Small intestine (tissue), 16 donors: Measurements from ENCODE around the gene EFHD2. TPM values are rescaled to one million over a fixed set of nuclear protein-coding genes. Genes with fewer than 3 reads are reported as not detected.

ENCODE experiments used
- DNase-seq, 2 donors: peaks; one replicate each; pipeline versions ENCODE4 v3.0.0 to v3.0.0-alpha.2; 2013
- FAIRE-seq: peaks from 2 replicates; lab custom pipeline; 2012; peaks lifted over from hg19 to GRCh38; lab: Jason Lieb, UNC
- H3K27ac ChIP-seq, 3 donors: one replicate each; pipeline ENCODE4 v1.5.1; 2013; ENCODE audit warnings: low read length in 2 of 3, mild to moderate bottlenecking in 2 of 3, control low read depth in 1 of 3, inconsistent platforms in 1 of 3, low read depth in 1 of 3, moderate library complexity in 1 of 3
- H3K27me3 ChIP-seq, 3 donors: one replicate each; pipeline ENCODE4 v1.6.1; 2013; ENCODE audit warnings: low read length in 3 of 3, inconsistent platforms in 1 of 3; ENCODE audit not compliant: control insufficient read depth in 3 of 3, insufficient read depth in 3 of 3
- H3K36me3 ChIP-seq, 3 donors: one replicate each; pipeline ENCODE4 v1.6.1; 2013; ENCODE audit warnings: low read length in 3 of 3, inconsistent platforms in 1 of 3, low read depth in 1 of 3, mild to moderate bottlenecking in 1 of 3, moderate library complexity in 1 of 3; ENCODE audit not compliant: control insufficient read depth in 3 of 3, insufficient read depth in 2 of 3
- H3K4me1 ChIP-seq, 3 donors: one replicate each; pipeline ENCODE4 v1.6.1; 2013; ENCODE audit warnings: low read length in 2 of 3, inconsistent platforms in 1 of 3, low read depth in 1 of 3, mild to moderate bottlenecking in 1 of 3, moderate library complexity in 1 of 3; ENCODE audit not compliant: control insufficient read depth in 3 of 3, insufficient read depth in 2 of 3
- H3K4me3 ChIP-seq, 3 donors: one replicate each; pipeline ENCODE4 v1.5.1; 2013; ENCODE audit warnings: low read length in 3 of 3, control low read depth in 1 of 3, inconsistent platforms in 1 of 3, low read depth in 1 of 3, mild to moderate bottlenecking in 1 of 3, moderate library complexity in 1 of 3
- H3K9me3 ChIP-seq, 2 donors: one replicate each; pipeline ENCODE4 v1.6.1; 2013; ENCODE audit warnings: low read depth in 1 of 2, low read length in 1 of 2; ENCODE audit not compliant: control insufficient read depth in 2 of 2, insufficient read depth in 1 of 2
- WGBS, 3 donors: extraction: QIAGEN DNeasy Blood & Tissue Kit; methylation state at CpG; one replicate each; pipeline ENCODE4 v1.1.7; 2013; 5-methylcytosine and 5-hydroxymethylcytosine counted together
- long read RNA-seq, 10 donors: transcript quantifications; one replicate each; lab custom pipeline, GENCODE V29; 2026
- polyA plus RNA-seq, 4 donors: library from polyadenylated mRNA; stranded (reverse) in 3 of 4; unstranded in 1 of 4; fragments of 200-250 nt in 3 of 4; fragments of 120-200 nt in 1 of 4; gene quantifications; one replicate each; pipeline versions ENCODE4 v1.2.1 to v1.2.3, GENCODE V29; 2013
- donor health status: healthy with polysubstance abuse.
- donor health status: control.
- donor health status: control.
- donor health status: Bipolar disorder and iron deficiency.
- donor health status: healthy.

The EFHD2 gene
- polyA plus RNA-seq, result 100 to 1,000 TPM in 3 of 4 donors, 10 to 100 TPM in 1; 61.1 to 149 (median 148) TPM
- long read RNA-seq, donor 1, result 0 reads
- long read RNA-seq, donor 2, transcript EFHD2-201 (4 exons, 2,419 nt), result major isoform, 25 of 25 reads
- long read RNA-seq, donor 2, partial matches to known transcripts, result 0 of 25 reads
- long read RNA-seq, donor 2, other reads (novel, unspliced or antisense), result 0 of 25 reads
- long read RNA-seq, donor 3, transcript EFHD2-201 (4 exons, 2,419 nt), result major isoform, 34 of 39 reads
- long read RNA-seq, donor 3, partial matches to known transcripts, result 5 of 39 reads
- long read RNA-seq, donor 3, other reads (novel, unspliced or antisense), result 0 of 39 reads
- long read RNA-seq, donor 4, result 0 reads
- long read RNA-seq, donor 5, transcript EFHD2-201 (4 exons, 2,419 nt), result major isoform, 10 of 17 reads
- long read RNA-seq, donor 5, partial matches to known transcripts, result 7 of 17 reads
- long read RNA-seq, donor 5, other reads (novel, unspliced or antisense), result 0 of 17 reads
- long read RNA-seq, donor 6, transcript EFHD2-201 (4 exons, 2,419 nt), result major isoform, 30 of 30 reads
- long read RNA-seq, donor 6, partial matches to known transcripts, result 0 of 30 reads
- long read RNA-seq, donor 6, other reads (novel, unspliced or antisense), result 0 of 30 reads
- long read RNA-seq, donor 7, result 0 reads
- long read RNA-seq, donor 8, partial matches to known transcripts, result 0 of 2 reads
- long read RNA-seq, donor 8, other reads (novel, unspliced or antisense), result 0 of 2 reads
- long read RNA-seq, donor 9, transcript EFHD2-201 (4 exons, 2,419 nt), result major isoform, 6 of 6 reads
- long read RNA-seq, donor 9, partial matches to known transcripts, result 0 of 6 reads
- long read RNA-seq, donor 9, other reads (novel, unspliced or antisense), result 0 of 6 reads
- long read RNA-seq, donor 10, transcript EFHD2-201 (4 exons, 2,419 nt), result major isoform, 39 of 45 reads
- long read RNA-seq, donor 10, partial matches to known transcripts, result 6 of 45 reads
- long read RNA-seq, donor 10, other reads (novel, unspliced or antisense), result 0 of 45 reads

DNA sequence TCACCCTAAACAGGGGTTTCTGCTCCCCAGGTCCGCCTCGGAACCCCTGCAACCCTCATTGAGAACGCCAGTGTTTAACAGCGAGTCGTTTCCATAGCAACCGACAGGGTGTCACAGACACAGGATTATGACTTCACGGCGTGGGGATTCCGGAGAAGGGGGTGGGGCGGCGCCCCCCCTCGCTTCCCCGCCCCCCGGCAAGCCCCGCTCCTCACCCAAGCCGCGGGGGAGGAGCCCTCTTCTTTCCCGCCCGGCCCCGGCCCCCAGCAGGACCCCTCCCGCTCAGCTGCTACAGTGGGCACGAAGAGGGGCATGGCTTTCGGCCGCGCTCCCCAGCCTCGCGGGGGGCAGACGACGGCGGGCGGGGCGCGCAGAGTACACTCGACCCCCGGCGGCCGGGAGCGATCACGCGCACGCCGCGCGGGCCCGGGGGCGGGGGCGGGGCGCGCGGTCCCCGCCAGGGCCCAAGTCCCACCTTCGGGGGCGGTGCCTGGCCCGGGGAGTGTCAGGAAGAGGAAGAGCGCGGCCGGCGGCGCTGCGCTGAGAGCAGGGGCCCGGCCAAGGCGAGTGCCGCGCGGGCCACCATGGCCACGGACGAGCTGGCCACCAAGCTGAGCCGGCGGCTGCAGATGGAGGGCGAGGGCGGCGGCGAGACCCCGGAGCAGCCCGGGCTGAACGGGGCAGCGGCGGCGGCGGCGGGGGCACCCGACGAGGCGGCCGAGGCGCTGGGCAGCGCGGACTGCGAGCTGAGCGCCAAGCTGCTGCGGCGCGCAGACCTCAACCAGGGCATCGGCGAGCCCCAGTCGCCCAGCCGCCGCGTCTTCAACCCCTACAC, at the start of gene EFHD2:
Gene EFHD2, plus strand, starts transcription at position 501 of the 835 bp plus-strand sequence. Its CDS starts 84 bp downstream, at position 585.
- peaks cover 0 to 6% (median 0%) of the 10 kb centered on the region in 3 donors for H3K27me3 ChIP-seq
- H3K36me3 ChIP-seq, result peaks cover 0 to 30% (median 0%) of the 10 kb centered on the region in 3 donors
- 0 to 1% (median 1%) methylated on average over 43 to 99 of the region's 99 CpGs for WGBS, 3 donors
- peak within 1 kb of the TSS; percentile 62 to 92 (median 90) for H3K27ac ChIP-seq
- no peaks in the 10 kb centered on the region for H3K9me3 ChIP-seq
- DNase-seq, result peak; percentile 87 to 94
- FAIRE-seq, result no peak
- H3K4me1 ChIP-seq, result peaks cover 0 to 17% (median 4%) of the 10 kb centered on the region in 3 donors
- peak within 1 kb of the TSS; percentile 93 to 99 (median 97) for H3K4me3 ChIP-seq

DNA sequence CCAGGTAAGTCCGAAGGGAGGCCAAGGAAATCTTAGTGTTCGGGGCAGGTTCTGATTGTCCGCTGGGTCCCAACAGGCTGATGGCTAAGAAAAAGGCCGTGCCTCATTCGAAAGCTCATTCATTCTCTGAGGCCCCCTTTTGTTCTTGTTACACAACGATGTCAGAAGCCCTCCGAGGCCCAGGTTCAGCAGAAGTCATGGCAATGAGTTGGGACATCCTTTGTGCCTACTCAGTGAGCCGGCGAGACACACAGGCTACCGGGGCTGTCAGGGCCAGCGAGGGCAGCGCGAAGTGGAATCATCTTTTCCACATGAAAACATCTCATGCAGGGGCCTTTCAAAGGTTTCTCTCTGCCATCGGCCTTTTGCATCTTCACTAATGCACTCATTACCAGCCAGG, 49.0 kb upstream of the EFHD2 start:
- Histone ChIP-seq H3K36me3 (no peaks in the 10 kb centered on the region), H3K27me3 (no peaks in the 10 kb centered on the region), H3K4me3 (no peak overlapping the region), H3K27ac (no peak overlapping the region), H3K9me3 (no peaks in the 10 kb centered on the region), H3K4me1 (peaks cover 0 to 34% (median 7%) of the 10 kb centered on the region in 3 donors)
- DNase-seq (peak in 1 of 2 donors; percentile 47), FAIRE-seq (no peak)
- 92 to 93% (median 92%) methylated on average over 14 of the region's 14 CpGs for WGBS, 3 donors

DNA sequence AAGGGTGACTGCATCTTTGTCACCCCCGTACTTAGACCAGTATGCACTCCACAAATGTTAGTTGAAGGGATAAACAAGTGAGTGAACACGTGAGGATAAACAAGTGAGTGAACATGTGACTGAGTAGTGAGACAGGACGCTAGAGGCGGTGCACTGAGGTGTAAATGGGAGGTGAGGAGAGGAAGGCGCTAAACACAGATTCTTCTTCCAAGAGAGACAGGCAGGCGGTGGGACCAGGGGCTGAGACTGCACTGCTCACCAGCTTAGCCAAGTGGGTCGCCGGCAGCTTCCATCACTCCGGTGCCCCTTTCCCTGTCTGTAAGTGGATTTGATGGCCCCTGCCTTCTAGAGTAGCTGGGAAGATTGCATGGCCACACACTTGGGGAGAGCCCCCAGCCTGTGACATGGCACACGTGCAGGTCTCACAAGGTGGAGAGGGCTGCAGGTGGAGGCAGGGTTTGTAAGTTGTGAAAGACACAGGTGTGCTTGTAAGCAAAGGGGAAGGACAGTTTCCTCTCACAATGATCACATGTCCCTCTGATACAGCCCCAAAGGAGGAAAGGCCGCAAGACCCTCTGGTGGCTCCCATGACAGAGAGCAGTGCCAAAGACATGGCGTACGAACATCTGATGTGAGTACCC, 47.5 kb upstream of the EFHD2 start:
- H3K4me1 ChIP-seq, result peaks cover 0 to 37% (median 10%) of the 10 kb centered on the region in 3 donors
- H3K9me3 ChIP-seq, result no peaks in the 10 kb centered on the region
- no peaks in the 10 kb centered on the region for H3K27me3 ChIP-seq
- H3K4me3 ChIP-seq, result no peak overlapping the region
- no peak for DNase-seq
- H3K36me3 ChIP-seq, result no peaks in the 10 kb centered on the region
- no peak overlapping the region for H3K27ac ChIP-seq
- no peak for FAIRE-seq
- 89 to 93% (median 92%) methylated on average over 13 of the region's 13 CpGs for WGBS, 3 donors

DNA sequence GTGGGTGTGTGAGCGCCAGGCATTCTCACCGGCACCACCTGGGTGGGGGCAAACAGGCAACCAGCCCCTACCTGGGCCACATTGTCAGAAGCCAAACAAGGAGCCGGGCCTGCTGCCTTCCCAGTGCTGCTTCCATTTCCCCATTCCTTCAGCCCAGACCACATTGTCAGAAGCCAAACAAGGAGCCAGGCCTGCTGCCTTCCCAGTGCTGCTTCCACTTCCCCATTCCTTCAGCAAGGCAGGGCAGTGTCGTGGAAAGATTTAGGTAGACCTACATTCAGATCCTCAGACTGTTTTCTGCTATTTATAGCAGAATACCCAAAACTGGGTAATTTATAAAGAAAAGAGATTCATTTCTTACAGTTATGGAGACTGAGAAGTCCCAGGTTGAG, 47.0 kb upstream of the EFHD2 start:
- DNase-seq (no peak), FAIRE-seq (no peak)
- no peak overlapping the region for H3K4me3 ChIP-seq
- H3K4me1 ChIP-seq, result peaks cover 3 to 34% (median 10%) of the 10 kb centered on the region in 3 donors
- no peaks in the 10 kb centered on the region for H3K9me3 ChIP-seq
- no peaks in the 10 kb centered on the region for H3K27me3 ChIP-seq
- H3K27ac ChIP-seq, result no peak overlapping the region
- WGBS, 3 donors, result 85 to 91% (median 89%) methylated on average over 4 of the region's 4 CpGs
- no peaks in the 10 kb centered on the region for H3K36me3 ChIP-seq

DNA sequence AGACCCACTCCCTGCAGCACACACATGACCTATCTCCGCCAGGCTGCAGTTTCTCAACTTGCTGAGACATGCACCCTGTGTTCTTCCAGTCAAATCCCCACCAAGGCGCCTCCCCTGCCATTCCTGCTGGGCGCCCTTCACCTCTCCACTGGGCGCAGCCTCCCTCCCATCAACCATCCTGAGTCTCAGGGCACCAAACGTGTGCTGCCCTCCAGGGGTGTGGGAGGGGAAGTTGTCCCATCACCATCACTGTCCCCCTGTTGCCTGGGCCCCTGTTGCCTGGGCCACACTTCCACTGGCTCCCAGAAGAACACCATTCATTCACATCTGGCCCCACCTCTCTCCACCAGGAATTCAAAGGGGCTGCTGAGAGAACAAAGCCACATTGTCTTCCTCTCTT, 44.9 kb upstream of the EFHD2 start:
- Histone ChIP-seq H3K27me3 (no peaks in the 10 kb centered on the region), H3K27ac (no peak overlapping the region), H3K4me1 (peaks cover 3 to 21% (median 4%) of the 10 kb centered on the region in 3 donors), H3K9me3 (no peaks in the 10 kb centered on the region), H3K36me3 (no peaks in the 10 kb centered on the region), H3K4me3 (no peak overlapping the region)
- 74 to 83% (median 81%) methylated on average over 5 of the region's 5 CpGs for WGBS, 3 donors
- FAIRE-seq (no peak), DNase-seq (no peak)

DNA sequence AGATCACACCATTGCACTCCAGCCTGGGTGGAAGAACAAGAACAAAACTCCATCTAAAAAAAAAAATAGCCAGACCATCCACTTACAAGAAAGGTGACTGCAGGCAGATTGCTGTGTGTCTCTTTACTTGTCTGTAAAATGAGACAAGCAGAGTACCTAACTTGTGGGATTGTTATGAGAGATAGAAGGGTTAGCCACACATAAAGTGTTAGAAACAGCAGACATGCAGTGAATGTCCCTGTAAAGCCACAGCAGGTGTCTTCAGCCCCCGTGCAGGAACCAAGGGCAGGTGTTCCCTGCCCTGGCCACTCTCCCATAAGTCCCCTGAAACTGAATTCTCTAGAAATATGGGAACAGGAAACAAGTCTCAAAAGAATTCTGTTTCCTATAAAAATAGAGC, 40.8 kb upstream of the EFHD2 start:
- WGBS, 3 donors, result 21 to 42% (median 36%) methylated on average over 1 of the region's 1 CpG
- peaks cover 7 to 33% (median 10%) of the 10 kb centered on the region in 3 donors for H3K4me1 ChIP-seq
- no peak overlapping the region for H3K27ac ChIP-seq
- no peak overlapping the region for H3K4me3 ChIP-seq
- DNase-seq, result no peak
- H3K36me3 ChIP-seq, result peaks cover 0 to 4% (median 0%) of the 10 kb centered on the region in 3 donors
- no peak for FAIRE-seq
- H3K9me3 ChIP-seq, result no peaks in the 10 kb centered on the region
- H3K27me3 ChIP-seq, result no peaks in the 10 kb centered on the region

DNA sequence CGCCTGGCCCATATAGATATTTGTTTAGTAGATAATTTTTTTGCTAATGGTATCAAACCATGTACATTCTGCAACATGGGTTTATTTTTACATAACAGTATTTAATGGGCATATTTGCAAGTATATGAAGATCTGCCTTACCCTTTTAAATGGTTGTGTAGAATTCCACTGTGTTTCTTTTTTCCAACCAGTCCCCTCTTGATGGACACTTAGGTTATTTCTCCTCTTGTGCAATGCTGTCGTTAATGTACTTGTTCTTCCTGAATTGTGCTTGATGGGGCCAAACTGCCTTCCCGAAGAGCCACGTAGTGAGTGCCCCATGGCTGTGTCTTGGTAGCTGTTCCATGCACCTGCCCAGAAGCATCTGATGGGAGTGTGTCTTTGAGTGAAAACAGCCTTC, 39.4 kb upstream of the EFHD2 start:
- FAIRE-seq (no peak), DNase-seq (no peak)
- Histone ChIP-seq H3K27ac (peak overlapping the region in 2 of 3 donors; percentile 22 to 52), H3K36me3 (peaks cover 0 to 4% (median 0%) of the 10 kb centered on the region in 3 donors), H3K27me3 (no peaks in the 10 kb centered on the region), H3K4me3 (no peak overlapping the region), H3K9me3 (no peaks in the 10 kb centered on the region), H3K4me1 (peaks cover 7 to 32% (median 9%) of the 10 kb centered on the region in 3 donors)
- WGBS, 3 donors, result 48 to 78% (median 61%) methylated on average over 4 of the region's 4 CpGs
